GM13977 (cell line): ENCODE results near the gene AEN.

ENCODE experiments used
- DNase-seq: peaks from one replicate; pipeline ENCODE4 v3.0.0; 2012; ENCODE audit warnings: low spot score
- CTCF ChIP-seq: IDR thresholded peaks from 2 replicates; pipeline ENCODE4 v1.5.1; 2012; ENCODE audit warnings: mild to moderate bottlenecking, control low read depth; ENCODE audit not compliant: insufficient read depth; ENCODE audit errors: extremely low read depth, missing control alignments
- in situ Hi-C: fragments of 300-500 bp; cut with MboI; formaldehyde crosslinking; loops from one replicate; pipeline ENCODE4 v1.12.0; 2022; ENCODE audit warnings: low sequenced_read_pairs, low pct_unique_long_range_greater_than_20kb, mixed read lengths, inconsistent platforms; ENCODE audit not compliant: unreplicated experiment

AEN gene

GRCh38 chr15:88613074-88613944, 7.8 kb upstream of the AEN start:
- no peak for DNase-seq
- in situ Hi-C loops: no loop called here
- TF ChIP-seq CTCF: no peak

- in situ Hi-C loops: no loop called here
- TF ChIP-seq CTCF: no peak
- DNase-seq: peak; percentile 73
These were observed 5.6 kb upstream of the AEN start for GRCh38 chr15:88615303-88616107.

DNA sequence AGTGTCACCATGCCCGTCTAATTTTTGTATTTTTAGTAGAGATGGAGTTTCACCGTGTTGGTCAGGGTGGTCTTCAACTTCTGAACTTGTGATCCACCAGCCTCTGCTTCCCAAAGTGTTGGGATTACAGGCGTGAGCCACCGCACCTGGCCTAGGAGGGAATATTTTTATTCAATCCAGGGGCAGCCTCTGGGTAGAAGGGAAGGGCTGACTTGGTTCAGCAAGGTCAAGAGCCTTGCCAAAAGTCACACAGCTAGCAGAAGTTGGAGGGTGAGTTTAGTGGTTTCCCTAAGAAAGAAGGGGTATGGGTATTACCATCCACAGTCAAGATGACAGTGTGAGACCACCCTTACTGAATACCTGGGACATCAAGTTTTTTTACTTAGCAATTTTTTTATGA, 4.9 kb upstream of the AEN start:
- in situ Hi-C loops: no loop called here
- TF ChIP-seq CTCF: no peak
- DNase-seq: no peak

GRCh38 chr15:88617031-88617722, 4.0 kb upstream of the AEN start:
- in situ Hi-C loops: no loop called here
- TF ChIP-seq CTCF: no peak
- no peak for DNase-seq

GRCh38 chr15:88617790-88618189, 3.4 kb upstream of the AEN start:
- DNase-seq: no peak
- in situ Hi-C loops: no loop called here
- no peak for TF ChIP-seq CTCF

GRCh38 chr15:88618686-88619085, 2.5 kb upstream of the AEN start:
- DNase-seq: no peak
- TF ChIP-seq CTCF: no peak
- in situ Hi-C loops: no loop called here
